ENCODE data around the gene NRXN3. TPM values are rescaled to one million over a fixed set of nuclear protein-coding genes. Genes with fewer than 3 reads are reported as not detected.

The NRXN3 gene
- total RNA-seq, 1 experiment from 2014 or later, result not detected

GRCh38 chr14:79383031-79383430, 1212.9 kb downstream of the NRXN3 start:
- TF ChIP-seq EZH2 (IDR thresholded peaks at IDR 0.05; ENCODE audit: low read depth) (no peak), CTCF (conservative IDR thresholded peaks at IDR 0.05) (no peak)
- H3K36me3 ChIP-seq (ENCODE audit: low read depth), result no peaks in the 10 kb centered on the region
- intact Hi-C loops (cut with micrococcal nuclease; ENCODE audit: unreplicated experiment), result no loop called here
- no peak for DNase-seq
- H3K9me2 ChIP-seq (ENCODE audit: insufficient read depth), result no peaks in the 10 kb centered on the region
- no peak overlapping the region for H3K4me2 ChIP-seq
- ChIA-PET POLR2A (ENCODE audit: unreplicated experiment) (no interaction called here), CTCF (no interaction called here)
- no peaks in the 10 kb centered on the region for H3F3A ChIP-seq (ENCODE audit: insufficient read depth, low read depth)
- H3K27ac ChIP-seq, result no peak overlapping the region
- no peak overlapping the region for H2AFZ ChIP-seq
- no peaks in the 10 kb centered on the region for H3K79me2 ChIP-seq (ENCODE audit: low read depth)
- no TSS peak for BruUV-seq (replicated peaks)
- H3K4me1 ChIP-seq (replicated peaks; ENCODE audit: insufficient read depth), result no peaks in the 10 kb centered on the region
- H3K9me3 ChIP-seq (ENCODE audit: insufficient read depth, low read depth), result no peaks in the 10 kb centered on the region
- no peak overlapping the region for H3K4me3 ChIP-seq
- H3K27me3 ChIP-seq (ENCODE audit: insufficient read depth, low read depth), result no peaks in the 10 kb centered on the region
- H4K20me1 ChIP-seq (ENCODE audit: insufficient read depth), result no peaks in the 10 kb centered on the region

DNA sequence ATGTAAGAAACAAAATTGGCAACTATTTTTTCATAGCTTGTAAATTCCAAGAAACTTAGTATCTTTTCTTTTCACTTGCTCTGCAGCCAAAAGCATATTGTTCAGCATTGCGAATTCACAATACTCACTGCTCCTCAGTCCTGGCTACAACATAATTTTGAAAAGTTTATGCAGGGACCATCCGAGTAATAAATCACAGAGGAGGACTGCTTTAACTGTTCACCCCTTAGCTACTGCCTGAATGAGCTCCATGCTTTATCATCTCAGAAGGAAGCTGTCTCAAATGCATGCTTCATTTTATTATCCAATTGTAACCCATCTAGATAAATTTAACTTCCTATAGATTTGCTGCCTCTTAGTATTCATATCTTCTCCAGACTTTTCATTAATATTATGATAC, 1213.3 kb downstream of the NRXN3 start:
- TF ChIP-seq EZH2 (IDR thresholded peaks at IDR 0.05; ENCODE audit: low read depth), result no peak
- no peak for TF ChIP-seq CTCF (conservative IDR thresholded peaks at IDR 0.05)
- ChIA-PET CTCF (interaction anchor here (0.6 kb wide), 1 partner anchor 27 kb away, joined by 4 read pairs; no protein-coding TSS in a partner anchor), POLR2A (ENCODE audit: unreplicated experiment) (no interaction called here)
- no peaks in the 10 kb centered on the region for H3K4me1 ChIP-seq (replicated peaks; ENCODE audit: insufficient read depth)
- H3K27ac ChIP-seq, result no peak overlapping the region
- BruUV-seq (replicated peaks), result no TSS peak
- H3K9me3 ChIP-seq (ENCODE audit: insufficient read depth, low read depth), result no peaks in the 10 kb centered on the region
- no peaks in the 10 kb centered on the region for H4K20me1 ChIP-seq (ENCODE audit: insufficient read depth)
- intact Hi-C loops (cut with micrococcal nuclease; ENCODE audit: unreplicated experiment), result no loop called here
- no peak overlapping the region for H3K4me2 ChIP-seq
- no peak overlapping the region for H3K4me3 ChIP-seq
- no peaks in the 10 kb centered on the region for H3K36me3 ChIP-seq (ENCODE audit: low read depth)
- no peaks in the 10 kb centered on the region for H3K27me3 ChIP-seq (ENCODE audit: insufficient read depth, low read depth)
- no peak overlapping the region for H2AFZ ChIP-seq
- H3F3A ChIP-seq (ENCODE audit: insufficient read depth, low read depth), result no peaks in the 10 kb centered on the region
- no peaks in the 10 kb centered on the region for H3K9me2 ChIP-seq (ENCODE audit: insufficient read depth)
- no peak for DNase-seq
- H3K79me2 ChIP-seq (ENCODE audit: low read depth), result no peaks in the 10 kb centered on the region

GRCh38 chr14:79395061-79395460, 1224.9 kb downstream of the NRXN3 start:
- H3K36me3 ChIP-seq (ENCODE audit: low read depth), result no peaks in the 10 kb centered on the region
- no peak overlapping the region for H3K4me2 ChIP-seq
- H3K4me3 ChIP-seq, result no peak overlapping the region
- no peaks in the 10 kb centered on the region for H3K4me1 ChIP-seq (replicated peaks; ENCODE audit: insufficient read depth)
- no peaks in the 10 kb centered on the region for H3K79me2 ChIP-seq (ENCODE audit: low read depth)
- POLR2A ChIA-PET (ENCODE audit: unreplicated experiment), result no interaction called here
- no peaks in the 10 kb centered on the region for H3K9me3 ChIP-seq (ENCODE audit: insufficient read depth, low read depth)
- 0 out of 2 replicates have a peak, but pooled peaks cover 7% of the 10 kb centered on the region for H3K27me3 ChIP-seq (ENCODE audit: insufficient read depth, low read depth)
- CTCF ChIA-PET, result no interaction called here
- no peak overlapping the region for H2AFZ ChIP-seq
- DNase-seq, result no peak
- H4K20me1 ChIP-seq (ENCODE audit: insufficient read depth), result no peaks in the 10 kb centered on the region
- intact Hi-C loops (cut with micrococcal nuclease; ENCODE audit: unreplicated experiment), result no loop called here
- H3K9me2 ChIP-seq (ENCODE audit: insufficient read depth), result no peaks in the 10 kb centered on the region
- BruUV-seq (replicated peaks), result no TSS peak
- TF ChIP-seq CTCF (conservative IDR thresholded peaks at IDR 0.05), result no peak
- no peak for TF ChIP-seq EZH2 (IDR thresholded peaks at IDR 0.05; ENCODE audit: low read depth)
- no peaks in the 10 kb centered on the region for H3F3A ChIP-seq (ENCODE audit: insufficient read depth, low read depth)
- no peak overlapping the region for H3K27ac ChIP-seq

All from PC-9 (cell line).